Jurkat, Clone E6-1 (cell line): ENCODE data around the gene KRT33B.
"Not testable (repeated sequence)": the region's sequence is repeated elsewhere in the genome, so short reads cannot be mapped to it uniquely, and the experiment has no call there.

Experiments
- DNase-seq: peaks from one replicate; pipeline ENCODE4 v3.0.0-alpha.2; 2011; ENCODE audit warnings: low read depth, low spot score
- H3K4me3 ChIP-seq: 2 replicates; pipeline ENCODE4 v1.5.1; 2011; ENCODE audit warnings: mild to moderate bottlenecking, low read length, control low read depth, moderate library complexity

KRT33B gene

GRCh38 chr17:41395044-41395443, 25.4 kb upstream of the KRT33B start:
- H3K4me3 ChIP-seq, DNase-seq: not testable (repeated sequence)

GRCh38 chr17:41394254-41394996, 24.8 kb upstream of the KRT33B start:
- H3K4me3 ChIP-seq, result no peak overlapping the region
- no peak for DNase-seq

GRCh38 chr17:41393826-41394225, 24.2 kb upstream of the KRT33B start:
- H3K4me3 ChIP-seq, result no peak overlapping the region
- DNase-seq, result no peak

- no peak overlapping the region for H3K4me3 ChIP-seq
- DNase-seq, result no peak
These were observed 23.7 kb upstream of the KRT33B start for GRCh38 chr17:41393294-41393693.

- no peak for DNase-seq
- no peak overlapping the region for H3K4me3 ChIP-seq
These were observed 22.7 kb upstream of the KRT33B start for GRCh38 chr17:41392278-41392677.

GRCh38 chr17:41391535-41391934, 21.9 kb upstream of the KRT33B start:
- no peak for DNase-seq
- no peak overlapping the region for H3K4me3 ChIP-seq

GRCh38 chr17:41390411-41390938, 20.9 kb upstream of the KRT33B start:
- H3K4me3 ChIP-seq, result no peak overlapping the region
- no peak for DNase-seq

- DNase-seq, result no peak
- H3K4me3 ChIP-seq, result no peak overlapping the region
These were observed 18.1 kb upstream of the KRT33B start for GRCh38 chr17:41387670-41388069.

GRCh38 chr17:41386227-41386626, 16.6 kb upstream of the KRT33B start:
- H3K4me3 ChIP-seq, result no peak overlapping the region
- DNase-seq, result no peak

GRCh38 chr17:41383690-41384089, 14.1 kb upstream of the KRT33B start:
- H3K4me3 ChIP-seq, result no peak overlapping the region
- DNase-seq, result no peak

- no peak overlapping the region for H3K4me3 ChIP-seq
- DNase-seq, result no peak
These were observed 12.8 kb upstream of the KRT33B start for GRCh38 chr17:41382394-41382793.

- not testable (repeated sequence) for H3K4me3 ChIP-seq, DNase-seq
These were observed 12.3 kb upstream of the KRT33B start, which contains the start of gene KRT34 for GRCh38 chr17:41381943-41382342. KRT34 (minus strand) TSS chr17:41382306; CDS start chr17:41382246, 60 bp downstream.

- H3K4me3 ChIP-seq, DNase-seq: not testable (repeated sequence)
These were observed 10.5 kb upstream of the KRT33B start for GRCh38 chr17:41380091-41380490.

GRCh38 chr17:41377546-41377945, 7.9 kb upstream of the KRT33B start:
- no peak overlapping the region for H3K4me3 ChIP-seq
- no peak for DNase-seq

- no peak overlapping the region for H3K4me3 ChIP-seq
- DNase-seq, result no peak
These were observed 590 bp downstream of the KRT33B start for GRCh38 chr17:41369023-41369422.

- DNase-seq, result no peak
These were observed 2.1 kb downstream of the KRT33B start for GRCh38 chr17:41367426-41368075.

GRCh38 chr17:41366070-41366469, 3.5 kb downstream of the KRT33B start:
- DNase-seq, result no peak
- no peak overlapping the region for H3K4me3 ChIP-seq

More at GRCh38 chr17:41367426-41368075, 2.1 kb downstream of the KRT33B start:
- no peak overlapping the region for H3K4me3 ChIP-seq

- no peak for DNase-seq
- H3K4me3 ChIP-seq, result no peak overlapping the region
These were observed 5.7 kb downstream of the KRT33B start for GRCh38 chr17:41363881-41364280.

- no peak for DNase-seq
- H3K4me3 ChIP-seq, result no peak overlapping the region
These were observed 9.2 kb downstream of the KRT33B start for GRCh38 chr17:41360296-41360995.

- DNase-seq, result no peak
- no peak overlapping the region for H3K4me3 ChIP-seq
These were observed 15.1 kb downstream of the KRT33B start for GRCh38 chr17:41354536-41354935.
